Gastrocnemius medialis (tissue), 4 donors: ENCODE measurements around the gene LDLRAD4. TPM values are rescaled to one million over a fixed set of nuclear protein-coding genes. Genes with fewer than 3 reads are reported as not detected.

Experiments
- ATAC-seq, 2 donors: fragments of 150-250 bp; one replicate each; pipeline ENCODE4 v1.9.1; 2016
- DNase-seq, 2 donors: peaks; one replicate each; pipeline ENCODE4 v3.0.0-alpha.2; 2019
- H3K27ac ChIP-seq, 4 donors: fragments of 200-600 bp; sonication (generic); 1 replicate in 1 of 4; 2 replicates in 3 of 4; pipeline ENCODE4 v1.5.1; 2016 to 2018; ENCODE audit warnings: mild to moderate bottlenecking in 2 of 4, moderate library complexity in 1 of 4
- H3K27me3 ChIP-seq, 3 donors: fragments of 200-600 bp; sonication (generic) in 2 of 3; 1 replicate in 1 of 3; 2 replicates in 2 of 3; pipeline versions ENCODE4 v1.5.1 to v1.6.0; 2016 to 2019; ENCODE audit warnings: mild to moderate bottlenecking in 1 of 3, moderate library complexity in 1 of 3
- H3K36me3 ChIP-seq, 2 donors: fragments of 200-600 bp; sonication (generic) in 1 of 2; one replicate each; pipeline ENCODE4 v1.5.1; 2017 to 2018
- H3K4me1 ChIP-seq, 2 donors: fragments of 200-600 bp; sonication (generic) in 1 of 2; one replicate each; pipeline ENCODE4 v1.5.1; 2016 to 2017; ENCODE audit warnings: mild to moderate bottlenecking in 2 of 2
- H3K4me3 ChIP-seq, 4 donors: fragments of 200-600 bp; sonication (generic) in 3 of 4; 1 replicate in 1 of 4; 2 replicates in 3 of 4; pipeline ENCODE4 v1.5.1; 2016 to 2019; ENCODE audit warnings: mild to moderate bottlenecking in 2 of 4
- H3K9me3 ChIP-seq, 3 donors: fragments of 200-600 bp; sonication (generic) in 2 of 3; 1 replicate in 1 of 3; 2 replicates in 2 of 3; pipeline ENCODE4 v1.5.1; 2016 to 2019
- CTCF ChIP-seq, 5 experiments: fragments of 450-650 bp in 3 of 5; fragments of 200-600 bp in 2 of 5; sonication (generic) in 2 of 5; IDR thresholded peaks in 4 of 5; conservative IDR thresholded peaks in 1 of 5; 1 replicate in 4 of 5; 2 replicates in 1 of 5; pipeline ENCODE4 v1.5.1; 2016 to 2019; ENCODE audit warnings: antibody characterized with exemption in 5 of 5, mild to moderate bottlenecking in 3 of 5, moderate library complexity in 3 of 5
- POLR2A ChIP-seq, 2 donors: fragments of 450-650 bp; IDR thresholded peaks; one replicate each; pipeline ENCODE4 v1.6.1; 2017; ENCODE audit warnings: antibody characterized with exemption in 2 of 2, mild to moderate bottlenecking in 2 of 2, moderate library complexity in 2 of 2
- in situ Hi-C, 4 donors: fragments of 200-750 bp; cut with MboI; loops; one replicate each; pipeline versions ENCODE4 v1.15.0 to v1.8.0; 2017; ENCODE audit warnings: low sequenced_read_pairs in 4 of 4
- intact Hi-C: fragments of 100-400 bp; cut with DNase I; formaldehyde crosslinking; loops from one replicate; pipeline ENCODE4 v1.15.1; 2023; ENCODE audit warnings: low total_unique reads
- total RNA-seq, 4 donors: library from RNA; depleted of rRNA; stranded (reverse); fragments of >200 nt; gene quantifications; one replicate each; pipeline versions ENCODE4 v1.1.0 to v1.2.3, GENCODE V29; 2016

Gene LDLRAD4
- total RNA-seq, 4 donors from 2014 or later = 3.9 to 11.1 (median 6.5) TPM

- TF ChIP-seq POLR2A (IDR thresholded peaks at IDR 0.05) (no peak), CTCF (IDR thresholded peaks at IDR 0.05 in 4 of 5, conservative IDR thresholded peaks at IDR 0.05 in 1 of 5) (no peak)
- intact Hi-C loops = no loop called here
- DNase-seq (no peak), ATAC-seq (no peak)
- H3K27ac ChIP-seq = no peak overlapping the region
- H3K27me3 ChIP-seq = no peaks in the 10 kb centered on the region
- peaks cover 9 to 11% of the 10 kb centered on the region in 2 donors for H3K4me1 ChIP-seq
- in situ Hi-C loops = no loop called here
- H3K9me3 ChIP-seq = no peaks in the 10 kb centered on the region
- no peak overlapping the region for H3K4me3 ChIP-seq
- peaks cover 0 to 4% of the 10 kb centered on the region in 2 donors for H3K36me3 ChIP-seq
Observed at GRCh38 chr18:13620206-13620672, 401.7 kb downstream of the LDLRAD4 start.

GRCh38 chr18:13620818-13621445 is 402.4 kb downstream of the LDLRAD4 start:
- ATAC-seq (no peak), DNase-seq (no peak)
- H3K4me3 ChIP-seq = no peak overlapping the region
- no peaks in the 10 kb centered on the region for H3K9me3 ChIP-seq
- H3K36me3 ChIP-seq = peaks cover 0 to 4% of the 10 kb centered on the region in 2 donors
- in situ Hi-C loops (no loop called here), intact Hi-C loops (no loop called here)
- TF ChIP-seq POLR2A (IDR thresholded peaks at IDR 0.05) (no peak), CTCF (IDR thresholded peaks at IDR 0.05 in 4 of 5, conservative IDR thresholded peaks at IDR 0.05 in 1 of 5) (no peak)
- no peaks in the 10 kb centered on the region for H3K27me3 ChIP-seq
- peaks cover 2 to 8% of the 10 kb centered on the region in 2 donors for H3K4me1 ChIP-seq
- H3K27ac ChIP-seq = no peak overlapping the region

- peaks cover 0 to 3% of the 10 kb centered on the region in 2 donors for H3K4me1 ChIP-seq
- TF ChIP-seq CTCF (IDR thresholded peaks at IDR 0.05 in 4 of 5, conservative IDR thresholded peaks at IDR 0.05 in 1 of 5) (no peak), POLR2A (IDR thresholded peaks at IDR 0.05) (no peak)
- intact Hi-C loops (no loop called here), in situ Hi-C loops (no loop called here)
- DNase-seq (no peak), ATAC-seq (no peak)
- no peaks in the 10 kb centered on the region for H3K27me3 ChIP-seq
- H3K9me3 ChIP-seq = no peaks in the 10 kb centered on the region
- H3K27ac ChIP-seq = no peak overlapping the region
- no peak overlapping the region for H3K4me3 ChIP-seq
- H3K36me3 ChIP-seq = peaks cover 0 to 4% of the 10 kb centered on the region in 2 donors
Observed at GRCh38 chr18:13621446-13621849, 402.9 kb downstream of the LDLRAD4 start.

- no peaks in the 10 kb centered on the region for H3K27me3 ChIP-seq
- peaks cover 0 to 3% of the 10 kb centered on the region in 2 donors for H3K4me1 ChIP-seq
- no peaks in the 10 kb centered on the region for H3K9me3 ChIP-seq
- intact Hi-C loops (no loop called here), in situ Hi-C loops (no loop called here)
- no peak for ATAC-seq
- no peak for DNase-seq
- no peak for TF ChIP-seq POLR2A (IDR thresholded peaks at IDR 0.05)
- no peak for TF ChIP-seq CTCF (IDR thresholded peaks at IDR 0.05 in 4 of 5, conservative IDR thresholded peaks at IDR 0.05 in 1 of 5)
- peaks cover 0 to 4% of the 10 kb centered on the region in 2 donors for H3K36me3 ChIP-seq
- H3K27ac ChIP-seq = no peak overlapping the region
- no peak overlapping the region for H3K4me3 ChIP-seq
Observed at GRCh38 chr18:13621886-13622619, 403.5 kb downstream of the LDLRAD4 start.
